Placental epithelial cell (primary cell): ENCODE measurements around the gene PDS5A. TPM values are rescaled to one million over a fixed set of nuclear protein-coding genes. Genes with fewer than 3 reads are reported as not detected.

Experiments
- small RNA-seq: library from RNA; depleted of rRNA; stranded (forward); fragments of <200 nt; gene quantifications from one replicate; pipeline ENCODE3, GENCODE V24; 2012
- total RNA-seq: library from RNA; depleted of rRNA; stranded (reverse); fragments of >200 nt; gene quantifications from 2 replicates; pipeline ENCODE4 v1.2.3, GENCODE V29; 2012

The PDS5A gene, protein sequence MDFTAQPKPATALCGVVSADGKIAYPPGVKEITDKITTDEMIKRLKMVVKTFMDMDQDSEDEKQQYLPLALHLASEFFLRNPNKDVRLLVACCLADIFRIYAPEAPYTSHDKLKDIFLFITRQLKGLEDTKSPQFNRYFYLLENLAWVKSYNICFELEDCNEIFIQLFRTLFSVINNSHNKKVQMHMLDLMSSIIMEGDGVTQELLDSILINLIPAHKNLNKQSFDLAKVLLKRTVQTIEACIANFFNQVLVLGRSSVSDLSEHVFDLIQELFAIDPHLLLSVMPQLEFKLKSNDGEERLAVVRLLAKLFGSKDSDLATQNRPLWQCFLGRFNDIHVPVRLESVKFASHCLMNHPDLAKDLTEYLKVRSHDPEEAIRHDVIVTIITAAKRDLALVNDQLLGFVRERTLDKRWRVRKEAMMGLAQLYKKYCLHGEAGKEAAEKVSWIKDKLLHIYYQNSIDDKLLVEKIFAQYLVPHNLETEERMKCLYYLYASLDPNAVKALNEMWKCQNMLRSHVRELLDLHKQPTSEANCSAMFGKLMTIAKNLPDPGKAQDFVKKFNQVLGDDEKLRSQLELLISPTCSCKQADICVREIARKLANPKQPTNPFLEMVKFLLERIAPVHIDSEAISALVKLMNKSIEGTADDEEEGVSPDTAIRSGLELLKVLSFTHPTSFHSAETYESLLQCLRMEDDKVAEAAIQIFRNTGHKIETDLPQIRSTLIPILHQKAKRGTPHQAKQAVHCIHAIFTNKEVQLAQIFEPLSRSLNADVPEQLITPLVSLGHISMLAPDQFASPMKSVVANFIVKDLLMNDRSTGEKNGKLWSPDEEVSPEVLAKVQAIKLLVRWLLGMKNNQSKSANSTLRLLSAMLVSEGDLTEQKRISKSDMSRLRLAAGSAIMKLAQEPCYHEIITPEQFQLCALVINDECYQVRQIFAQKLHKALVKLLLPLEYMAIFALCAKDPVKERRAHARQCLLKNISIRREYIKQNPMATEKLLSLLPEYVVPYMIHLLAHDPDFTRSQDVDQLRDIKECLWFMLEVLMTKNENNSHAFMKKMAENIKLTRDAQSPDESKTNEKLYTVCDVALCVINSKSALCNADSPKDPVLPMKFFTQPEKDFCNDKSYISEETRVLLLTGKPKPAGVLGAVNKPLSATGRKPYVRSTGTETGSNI (N-terminal part only)
- 68.1 and 75.0 TPM in 2 replicates for total RNA-seq

DNA sequence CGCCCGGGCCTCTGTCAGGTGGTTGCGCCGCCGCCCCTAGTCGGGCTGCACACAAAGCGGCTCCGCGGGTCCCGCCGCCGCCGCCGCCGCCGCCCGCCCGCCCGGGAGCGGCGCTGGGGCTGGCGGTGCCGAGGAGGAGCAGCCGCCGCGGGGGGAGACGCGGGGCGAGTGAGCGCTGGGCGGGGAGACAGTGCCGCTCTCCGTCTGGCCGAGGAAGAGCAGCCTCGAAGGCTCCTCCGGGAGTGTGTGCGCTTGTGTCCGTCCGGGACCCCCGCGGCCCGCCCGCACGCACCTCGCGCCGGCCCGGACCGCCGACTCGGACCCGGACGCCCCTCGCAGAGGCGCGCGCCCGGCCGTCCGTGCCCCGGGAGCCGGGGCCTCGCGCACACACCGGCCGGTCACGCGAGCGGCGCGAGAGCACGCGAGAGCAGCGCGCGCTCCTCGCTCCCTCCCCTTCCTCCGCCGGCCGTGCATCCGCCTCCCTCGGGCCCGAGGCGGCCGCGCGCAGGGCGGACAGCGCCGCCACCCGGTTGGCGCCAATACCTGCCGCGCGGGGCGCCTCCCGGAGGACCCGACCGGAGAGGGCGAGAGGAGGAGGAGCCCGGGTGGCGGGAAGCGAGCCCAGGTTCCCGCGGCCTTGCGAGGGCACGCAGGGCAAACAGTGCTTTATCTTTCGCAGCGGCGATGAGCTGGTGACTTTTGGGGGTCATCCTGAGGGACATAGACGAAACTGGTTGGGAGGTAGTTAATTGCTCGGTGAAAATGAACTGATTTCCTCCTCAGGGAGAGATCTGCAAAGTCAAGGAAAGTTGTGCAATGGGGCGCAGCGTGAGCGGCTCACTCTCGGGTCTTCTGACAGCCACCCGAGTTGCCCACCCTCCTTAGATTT is at the start of gene PDS5A:
TSS of gene PDS5A (minus strand) at position 423 of the 889 bp plus-strand sequence. CDS start 1,334 bp downstream, outside the sequence.

Small RNAs within 50 kb of the gene (small RNA-seq; reads per million reads assigned to genes)
- gene RNA5SP159, result not detected

Other genes starting within 250 kb of the PDS5A start
- 45.0 and 47.5 TPM in 2 replicates for gene N4BP2, start 78.9 kb upstream of the PDS5A start, total RNA-seq
- 1.2 and 1.4 TPM in 2 replicates for gene RHOH, start 219.1 kb upstream of the PDS5A start, total RNA-seq